ENCODE results near the gene BIN1.

BIN1 gene

GRCh38 chr2:127052771-127053691 is 53.9 kb downstream of the BIN1 start:
- H3K4me3 ChIP-seq (ENCODE audit: low read depth in 1 of 2, low read length in 2 of 2), result no peak overlapping the region
- no peak overlapping the region for H3K9ac ChIP-seq (ENCODE audit: low read length)
- H3K9me3 ChIP-seq (ENCODE audit: low read length), result no peaks in the 10 kb centered on the region
- H3K27ac ChIP-seq (ENCODE audit: low read depth, low read length), result no peak overlapping the region
- H3K27me3 ChIP-seq (ENCODE audit: control insufficient read depth in 1 of 2, insufficient read depth in 2 of 2, low read length in 2 of 2), result no peaks in the 10 kb centered on the region
- H3K4me1 ChIP-seq (ENCODE audit: insufficient read depth, low read length), result peaks cover 4% of the 10 kb centered on the region
- H3K36me3 ChIP-seq (ENCODE audit: insufficient read depth, low read length), result peaks cover 7% of the 10 kb centered on the region

- H3K36me3 ChIP-seq (ENCODE audit: insufficient read depth, low read length), result peaks cover 7% of the 10 kb centered on the region
- H3K27ac ChIP-seq (ENCODE audit: low read depth, low read length), result no peak overlapping the region
- no peaks in the 10 kb centered on the region for H3K9me3 ChIP-seq (ENCODE audit: low read length)
- H3K27me3 ChIP-seq (ENCODE audit: control insufficient read depth in 1 of 2, insufficient read depth in 2 of 2, low read length in 2 of 2), result no peaks in the 10 kb centered on the region
- peaks cover 4% of the 10 kb centered on the region for H3K4me1 ChIP-seq (ENCODE audit: insufficient read depth, low read length)
- H3K4me3 ChIP-seq (ENCODE audit: low read depth in 1 of 2, low read length in 2 of 2), result no peak overlapping the region
- H3K9ac ChIP-seq (ENCODE audit: low read length), result no peak overlapping the region
Measured at GRCh38 chr2:127052057-127052770, 54.7 kb downstream of the BIN1 start.

GRCh38 chr2:127051116-127052056 is 55.6 kb downstream of the BIN1 start:
- Histone ChIP-seq H3K9me3 (ENCODE audit: low read length) (no peaks in the 10 kb centered on the region), H3K36me3 (ENCODE audit: insufficient read depth, low read length) (peaks cover 7% of the 10 kb centered on the region), H3K27ac (ENCODE audit: low read depth, low read length) (no peak overlapping the region), H3K9ac (ENCODE audit: low read length) (no peak overlapping the region), H3K27me3 (ENCODE audit: control insufficient read depth in 1 of 2, insufficient read depth in 2 of 2, low read length in 2 of 2) (no peaks in the 10 kb centered on the region), H3K4me3 (ENCODE audit: low read depth in 1 of 2, low read length in 2 of 2) (no peak overlapping the region), H3K4me1 (ENCODE audit: insufficient read depth, low read length) (peaks cover 4% of the 10 kb centered on the region)

- no peak overlapping the region for H3K9ac ChIP-seq (ENCODE audit: low read length)
- peaks cover 7% of the 10 kb centered on the region for H3K36me3 ChIP-seq (ENCODE audit: insufficient read depth, low read length)
- H3K27ac ChIP-seq (ENCODE audit: low read depth, low read length), result no peak overlapping the region
- H3K4me1 ChIP-seq (ENCODE audit: insufficient read depth, low read length), result peaks cover 4% of the 10 kb centered on the region
- no peaks in the 10 kb centered on the region for H3K9me3 ChIP-seq (ENCODE audit: low read length)
- H3K4me3 ChIP-seq (ENCODE audit: low read depth in 1 of 2, low read length in 2 of 2), result no peak overlapping the region
- no peaks in the 10 kb centered on the region for H3K27me3 ChIP-seq (ENCODE audit: control insufficient read depth in 1 of 2, insufficient read depth in 2 of 2, low read length in 2 of 2)
Measured at GRCh38 chr2:127050803-127051115, 56.2 kb downstream of the BIN1 start.

GRCh38 chr2:127049927-127050802 is 56.8 kb downstream of the BIN1 start:
- Histone ChIP-seq H3K4me1 (ENCODE audit: insufficient read depth, low read length) (peaks cover 4% of the 10 kb centered on the region), H3K9ac (ENCODE audit: low read length) (no peak overlapping the region), H3K36me3 (ENCODE audit: insufficient read depth, low read length) (peaks cover 7% of the 10 kb centered on the region), H3K27me3 (ENCODE audit: control insufficient read depth in 1 of 2, insufficient read depth in 2 of 2, low read length in 2 of 2) (no peaks in the 10 kb centered on the region), H3K9me3 (ENCODE audit: low read length) (no peaks in the 10 kb centered on the region), H3K27ac (ENCODE audit: low read depth, low read length) (no peak overlapping the region), H3K4me3 (ENCODE audit: low read depth in 1 of 2, low read length in 2 of 2) (no peak overlapping the region)

GRCh38 chr2:127048969-127049897 is 57.7 kb downstream of the BIN1 start:
- H3K27ac ChIP-seq (ENCODE audit: low read depth, low read length), result no peak overlapping the region
- no peak overlapping the region for H3K4me3 ChIP-seq (ENCODE audit: low read depth in 1 of 2, low read length in 2 of 2)
- H3K9me3 ChIP-seq (ENCODE audit: low read length), result no peaks in the 10 kb centered on the region
- peaks cover 7% of the 10 kb centered on the region for H3K36me3 ChIP-seq (ENCODE audit: insufficient read depth, low read length)
- H3K4me1 ChIP-seq (ENCODE audit: insufficient read depth, low read length), result peaks cover 4% of the 10 kb centered on the region
- H3K27me3 ChIP-seq (ENCODE audit: control insufficient read depth in 1 of 2, insufficient read depth in 2 of 2, low read length in 2 of 2), result no peaks in the 10 kb centered on the region
- H3K9ac ChIP-seq (ENCODE audit: low read length), result no peak overlapping the region

- H3K27me3 ChIP-seq (ENCODE audit: control insufficient read depth in 1 of 2, insufficient read depth in 2 of 2, low read length in 2 of 2), result no peaks in the 10 kb centered on the region
- H3K4me1 ChIP-seq (ENCODE audit: insufficient read depth, low read length), result peaks cover 4% of the 10 kb centered on the region
- H3K36me3 ChIP-seq (ENCODE audit: insufficient read depth, low read length), result peaks cover 7% of the 10 kb centered on the region
- no peak overlapping the region for H3K4me3 ChIP-seq (ENCODE audit: low read depth in 1 of 2, low read length in 2 of 2)
- no peaks in the 10 kb centered on the region for H3K9me3 ChIP-seq (ENCODE audit: low read length)
- no peak overlapping the region for H3K27ac ChIP-seq (ENCODE audit: low read depth, low read length)
- no peak overlapping the region for H3K9ac ChIP-seq (ENCODE audit: low read length)
Measured at GRCh38 chr2:127048618-127048935, 58.4 kb downstream of the BIN1 start.

GRCh38 chr2:127047716-127048617 is 59.0 kb downstream of the BIN1 start:
- Histone ChIP-seq H3K4me1 (ENCODE audit: insufficient read depth, low read length) (peaks cover 4% of the 10 kb centered on the region), H3K36me3 (ENCODE audit: insufficient read depth, low read length) (peaks cover 7% of the 10 kb centered on the region), H3K9ac (ENCODE audit: low read length) (no peak overlapping the region), H3K27me3 (ENCODE audit: control insufficient read depth in 1 of 2, insufficient read depth in 2 of 2, low read length in 2 of 2) (no peaks in the 10 kb centered on the region), H3K4me3 (ENCODE audit: low read depth in 1 of 2, low read length in 2 of 2) (no peak overlapping the region), H3K9me3 (ENCODE audit: low read length) (no peaks in the 10 kb centered on the region), H3K27ac (ENCODE audit: low read depth, low read length) (no peak overlapping the region)

GRCh38 chr2:127047054-127047453 is 59.9 kb downstream of the BIN1 start:
- Histone ChIP-seq H3K27me3 (ENCODE audit: control insufficient read depth in 1 of 2, insufficient read depth in 2 of 2, low read length in 2 of 2) (no peaks in the 10 kb centered on the region), H3K4me3 (ENCODE audit: low read depth in 1 of 2, low read length in 2 of 2) (no peak overlapping the region), H3K36me3 (ENCODE audit: insufficient read depth, low read length) (peaks cover 7% of the 10 kb centered on the region), H3K9ac (ENCODE audit: low read length) (no peak overlapping the region), H3K9me3 (ENCODE audit: low read length) (no peaks in the 10 kb centered on the region), H3K27ac (ENCODE audit: low read depth, low read length) (no peak overlapping the region), H3K4me1 (ENCODE audit: insufficient read depth, low read length) (peaks cover 4% of the 10 kb centered on the region)
